ENCODE data around the gene C5orf46.
"Not testable (repeated sequence)": the region's sequence is repeated elsewhere in the genome, so short reads cannot be mapped to it uniquely, and the experiment has no call there.

The C5orf46 gene

DNA sequence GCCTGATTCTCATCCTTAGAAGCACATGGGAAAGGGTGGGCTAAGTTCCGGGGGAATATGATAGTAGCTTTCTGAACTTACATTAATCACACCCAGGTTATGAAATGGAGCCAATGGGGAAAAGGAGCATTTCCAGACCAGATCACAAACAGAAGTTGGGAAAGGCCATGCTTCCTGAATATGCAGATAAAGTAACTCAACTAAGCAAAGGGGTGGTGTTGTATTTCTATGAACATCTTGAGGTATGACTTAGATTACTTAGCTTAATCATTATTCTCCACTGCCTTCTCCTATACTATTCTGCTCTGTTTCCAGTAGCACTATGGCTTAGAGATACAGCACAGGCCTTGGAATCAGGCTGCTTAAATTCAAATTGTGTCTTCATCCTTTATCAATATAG lies 10.5 kb downstream of the C5orf46 start:
- DNase-seq (ENCODE audit: low spot score), result no peak

DNA sequence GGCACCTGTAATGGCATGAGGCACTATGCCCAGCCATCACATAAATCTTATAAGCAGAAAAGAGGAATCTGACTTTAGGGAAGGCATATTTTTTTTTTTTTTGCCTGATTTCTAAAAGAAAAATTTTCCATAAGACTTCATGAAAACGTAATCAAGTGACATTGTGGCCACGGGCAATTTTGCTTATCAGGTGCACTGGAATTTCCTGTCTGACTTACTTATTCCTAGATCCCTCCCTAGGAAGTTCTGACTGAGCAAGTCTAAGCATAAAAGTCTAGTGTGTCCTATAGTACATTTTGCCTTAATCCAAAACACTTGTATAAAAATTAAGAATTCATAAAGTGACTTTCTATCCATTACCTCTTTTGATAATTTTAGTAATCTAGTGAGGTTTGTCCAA lies 12.5 kb downstream of the C5orf46 start:
- DNase-seq (ENCODE audit: low spot score), result no peak

DNA sequence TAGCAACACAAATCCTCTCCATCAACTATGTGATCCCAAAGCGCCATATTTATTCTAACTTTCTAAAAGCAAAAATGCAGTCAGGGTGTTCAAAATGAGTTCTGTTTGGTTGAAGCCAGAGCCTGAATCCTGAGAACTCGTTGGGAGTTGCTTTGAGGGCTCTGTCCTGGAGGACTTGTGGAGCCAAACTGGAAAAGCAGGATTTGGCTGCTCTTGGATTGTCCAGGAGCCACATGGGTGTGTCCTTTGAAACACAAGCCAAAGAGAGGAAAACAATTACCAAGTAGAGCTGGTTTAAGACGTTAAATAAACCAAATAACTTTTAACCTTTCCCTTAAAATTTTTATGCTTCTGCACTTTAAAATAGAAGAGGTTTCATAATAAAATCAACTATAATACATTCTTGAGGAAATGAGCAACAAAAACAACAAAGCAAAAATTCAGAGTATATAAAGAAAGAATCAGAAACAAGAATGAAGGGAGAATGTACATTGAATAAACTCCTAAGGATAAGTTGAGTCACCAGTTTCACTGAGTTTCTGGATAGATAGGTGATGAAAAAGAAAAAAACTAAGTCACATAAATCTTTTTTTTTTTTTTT lies 13.5 kb downstream of the C5orf46 start:
- no peak for DNase-seq (ENCODE audit: low spot score)

DNA sequence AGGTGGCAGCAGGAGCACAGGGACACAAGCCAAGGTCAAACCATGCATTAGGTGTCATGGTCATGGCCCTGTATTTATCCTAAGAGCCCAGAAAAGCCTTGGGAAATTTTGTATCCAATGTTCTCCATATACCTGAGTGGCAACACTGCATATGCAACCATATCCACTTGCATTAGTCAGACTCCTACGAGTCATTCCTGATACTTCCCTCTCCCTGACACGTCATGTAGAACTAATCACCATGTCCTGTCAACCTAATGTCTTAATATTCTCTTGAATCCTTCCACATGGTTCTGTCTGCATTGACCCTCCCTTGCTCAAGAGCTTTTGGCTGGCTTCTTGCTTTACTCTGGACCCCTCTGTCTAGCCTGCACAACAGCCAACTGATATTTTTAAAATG lies 18.4 kb downstream of the C5orf46 start:
- no peak for DNase-seq (ENCODE audit: low spot score)

DNA sequence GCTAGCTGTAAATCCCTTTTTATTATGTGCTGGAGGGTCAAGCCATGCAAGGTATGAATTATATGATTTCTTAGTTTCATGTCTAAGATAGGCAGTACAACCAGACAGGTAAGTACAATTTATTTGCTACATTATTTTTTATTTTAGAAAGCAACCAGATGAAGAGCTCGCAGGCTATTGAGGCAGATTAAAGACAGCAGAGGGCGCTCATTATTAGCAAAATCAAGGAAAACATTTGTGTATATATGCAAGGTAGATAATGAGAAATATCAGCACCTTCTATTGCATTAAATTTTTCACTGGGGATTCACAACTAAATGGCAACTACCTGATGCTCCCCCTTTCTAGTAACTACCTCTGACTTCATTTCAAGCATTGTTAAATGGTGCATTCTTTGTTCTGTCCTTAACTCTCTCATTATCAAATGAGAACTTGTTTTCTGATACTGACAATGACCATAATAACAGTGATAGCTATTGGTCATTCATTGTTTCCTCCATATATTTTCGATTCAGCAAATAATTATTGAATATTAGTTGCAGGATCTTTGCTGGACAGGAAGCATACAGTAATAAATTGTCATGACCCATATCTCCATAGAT lies 19.2 kb downstream of the C5orf46 start:
- DNase-seq (ENCODE audit: low spot score), result peak; percentile 4

DNA sequence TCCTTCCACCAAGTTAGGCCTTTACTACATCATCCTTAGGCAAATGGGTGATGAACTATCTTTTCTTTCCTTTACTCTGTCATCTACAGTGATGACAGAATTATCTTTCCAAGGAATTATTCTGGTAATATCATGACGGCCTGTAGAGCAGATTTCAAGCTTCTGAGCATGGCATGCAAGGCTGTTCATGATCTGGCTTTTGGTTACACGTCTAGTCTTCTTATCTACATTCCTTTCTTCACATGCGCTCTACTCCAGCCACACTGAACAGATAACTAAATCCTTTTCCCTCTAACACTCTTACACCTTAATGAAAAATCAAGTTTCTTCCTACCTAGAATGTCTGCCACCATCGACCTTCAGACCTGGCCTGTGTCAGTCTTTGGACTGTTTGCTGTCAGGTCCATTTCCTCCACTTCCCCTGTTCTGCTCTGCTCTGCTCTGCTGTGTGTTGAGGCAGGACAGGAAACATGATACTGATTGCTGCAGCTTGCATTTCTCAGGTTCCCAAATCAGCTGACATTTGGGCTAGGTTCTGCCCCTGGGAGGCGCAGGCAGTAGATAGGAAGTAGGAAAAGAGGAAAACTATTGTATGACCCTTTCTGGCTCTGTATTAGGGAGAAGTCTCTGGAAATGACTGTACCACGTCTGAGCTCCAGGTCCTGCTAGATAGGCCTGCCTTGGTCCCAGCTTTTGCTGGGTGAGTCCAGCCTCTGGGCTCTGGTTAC lies 23.6 kb downstream of the C5orf46 start:
- DNase-seq (ENCODE audit: low spot score), result peak; percentile 28

DNA sequence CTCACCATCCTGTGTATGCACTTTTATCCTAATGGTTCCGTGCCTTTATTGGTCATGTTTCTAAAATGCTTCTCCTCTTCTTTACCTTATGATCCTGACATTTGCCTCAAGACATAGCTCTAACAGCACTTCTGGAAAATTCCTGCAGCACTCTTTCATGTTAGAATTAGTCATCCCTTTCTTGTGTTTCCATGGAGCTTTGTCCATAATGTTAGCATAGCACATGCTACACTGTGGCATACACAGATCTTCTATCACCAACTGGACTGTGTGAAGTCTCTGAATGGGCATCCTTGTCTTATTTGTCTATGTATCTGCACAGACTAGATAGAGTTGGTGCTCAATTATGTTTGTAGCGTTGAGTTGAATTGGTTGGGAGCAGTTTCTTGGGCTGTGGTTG lies 25.9 kb downstream of the C5orf46 start:
- no peak for DNase-seq (ENCODE audit: low spot score)

DNA sequence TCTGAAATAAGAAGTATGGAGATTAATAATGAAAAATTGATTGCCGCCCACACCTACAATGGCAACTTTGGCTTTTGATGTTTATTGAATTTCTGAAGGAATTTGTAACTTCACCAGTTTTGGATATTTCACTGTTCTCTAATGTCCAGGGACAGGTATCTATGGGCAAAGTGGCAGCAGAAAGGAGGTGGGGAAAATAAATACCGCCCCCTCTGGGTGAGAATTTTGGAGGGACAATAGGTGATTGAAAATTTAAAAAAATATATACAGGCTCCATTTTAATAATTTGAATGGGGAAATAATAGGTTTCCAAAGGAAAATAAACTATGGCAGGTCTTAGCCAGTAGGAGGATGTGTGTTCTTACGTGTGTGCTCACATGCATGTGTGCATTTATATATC lies 26.6 kb downstream of the C5orf46 start:
- DNase-seq (ENCODE audit: low spot score), result no peak

DNA sequence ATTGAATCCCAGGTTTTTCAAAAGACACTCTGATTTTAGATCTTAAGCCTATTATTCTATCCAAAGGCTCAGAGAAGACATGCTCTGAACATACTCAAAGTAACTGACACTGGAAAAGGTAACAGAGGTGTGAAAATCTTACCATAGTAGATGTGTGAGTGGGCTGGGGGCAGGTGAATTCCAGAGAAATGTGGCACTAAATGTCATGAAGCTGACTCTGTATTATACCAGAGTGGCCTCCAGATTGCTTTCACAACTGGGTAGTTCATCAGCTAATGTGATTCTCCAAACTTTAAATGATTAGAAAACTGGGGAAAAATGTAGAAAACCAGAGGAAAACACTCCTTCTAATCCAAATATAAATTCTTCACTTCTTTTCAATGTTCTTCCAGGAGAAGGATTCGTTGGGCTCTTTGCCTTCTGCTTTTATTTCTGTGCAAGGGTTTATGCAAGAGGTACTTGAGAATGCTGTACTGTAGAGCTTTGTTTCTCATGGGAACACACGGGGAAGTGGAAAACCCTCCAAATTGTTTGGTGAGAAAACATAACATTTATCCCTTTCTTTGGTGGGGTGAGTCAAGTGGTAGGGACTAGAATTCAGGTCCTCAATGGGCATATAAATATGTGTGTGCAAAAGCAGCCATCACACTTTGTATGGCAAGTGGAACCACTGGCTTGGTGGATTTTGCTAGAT lies 28.1 kb downstream of the C5orf46 start, which contains the start of gene SCGB3A2:
Gene SCGB3A2 (plus strand): TSS at position 646 of the 694 bp plus-strand sequence. CDS start 93 bp downstream, outside the sequence.
- no peak for DNase-seq (ENCODE audit: low spot score)

DNA sequence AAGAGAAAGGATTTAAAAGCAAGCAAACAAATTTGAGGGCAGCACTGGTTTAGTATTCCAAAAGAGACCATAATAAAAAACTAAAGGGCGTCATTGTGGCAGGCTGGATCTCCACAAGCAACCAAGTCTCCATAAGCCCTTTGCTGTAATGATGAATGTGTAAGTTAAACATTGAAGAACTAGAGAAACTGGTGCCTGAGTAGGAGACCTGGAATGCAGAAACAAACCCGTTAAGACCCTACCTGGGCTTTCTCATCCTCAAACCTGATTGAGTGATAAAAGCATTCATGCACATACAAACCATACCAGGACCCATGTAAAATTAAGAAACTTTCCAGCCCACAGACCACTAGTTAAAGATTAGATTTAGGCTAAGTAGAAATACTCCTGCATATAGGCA lies 29.7 kb downstream of the C5orf46 start:
- DNase-seq (ENCODE audit: low spot score), result no peak

DNA sequence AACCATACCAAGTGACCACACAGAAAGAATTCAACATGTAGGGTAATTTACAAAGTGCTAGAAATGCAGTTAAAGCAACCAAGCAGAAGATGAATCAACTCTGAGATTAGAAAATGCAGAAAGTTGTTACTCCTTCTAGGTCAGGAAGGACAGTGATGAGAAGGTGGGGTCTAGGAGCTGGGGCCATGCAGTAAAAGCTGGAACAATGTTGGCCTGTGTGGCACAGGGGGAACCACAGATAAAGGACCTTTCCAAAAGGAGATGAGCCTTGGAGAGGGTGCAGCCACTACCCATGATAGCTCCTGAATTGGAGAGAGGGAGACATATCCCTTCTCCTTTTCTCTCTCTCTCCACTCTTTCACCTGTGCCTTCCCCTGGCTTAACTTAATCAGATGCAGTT lies 30.2 kb downstream of the C5orf46 start:
- no peak for DNase-seq (ENCODE audit: low spot score)

DNA sequence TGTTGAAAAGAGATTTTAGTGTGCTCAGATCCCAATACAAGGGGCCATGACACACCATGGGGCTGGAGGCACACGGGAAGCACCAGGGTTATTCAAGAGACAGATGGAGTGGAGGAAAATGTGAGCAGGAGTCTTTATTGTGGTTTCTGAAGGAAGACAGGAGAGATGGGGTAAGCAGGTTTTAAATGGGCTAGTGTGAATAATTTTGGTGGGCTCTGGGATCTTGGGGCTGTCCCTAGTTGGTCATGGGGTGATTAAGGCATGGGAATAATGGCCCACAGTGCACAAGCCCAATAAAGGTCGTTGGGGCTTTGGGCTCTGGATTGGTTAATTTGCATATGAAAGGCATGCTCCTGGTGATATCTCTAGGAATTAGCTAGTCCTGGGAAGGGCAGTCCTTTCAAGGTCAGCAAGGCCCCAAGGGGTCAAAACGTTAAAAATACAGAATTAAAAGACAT lies 31.4 kb downstream of the C5orf46 start:
- no peak for DNase-seq (ENCODE audit: low spot score)

DNA sequence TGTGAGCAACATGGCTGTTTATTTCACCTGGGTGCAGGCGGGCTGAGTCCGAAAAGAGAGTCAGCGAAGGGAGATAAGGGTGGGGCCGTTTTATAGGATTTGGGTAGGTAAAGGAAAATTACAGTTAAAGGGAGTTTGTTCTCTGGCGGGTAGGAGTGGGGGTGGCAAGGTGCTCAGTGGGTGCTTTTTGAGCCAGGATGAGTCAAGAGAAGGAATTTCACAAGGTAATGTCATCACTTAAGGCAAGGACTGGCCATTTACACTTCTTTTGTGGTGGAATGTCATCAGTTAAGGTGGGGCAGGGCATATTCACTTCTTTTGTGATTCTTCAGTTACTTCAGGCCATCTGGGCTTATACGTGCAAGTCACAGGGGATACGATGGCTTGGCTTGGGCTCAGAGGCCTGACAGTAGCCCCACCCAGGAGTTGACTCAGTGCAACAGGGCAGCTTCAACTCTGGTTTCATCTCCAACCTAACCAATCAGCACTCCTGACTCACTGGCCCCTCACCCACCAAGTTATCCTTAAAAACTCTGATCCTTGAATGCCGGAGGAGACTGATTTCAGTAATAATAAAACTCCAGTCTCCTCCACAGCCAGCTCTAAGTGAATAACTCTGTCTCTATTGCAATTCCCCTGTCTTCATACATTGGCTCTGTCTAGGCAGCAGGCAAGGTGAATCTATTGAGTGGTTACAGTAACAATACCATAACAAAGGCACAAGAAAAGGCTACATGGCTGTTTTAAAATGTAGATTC lies 32.0 kb downstream of the C5orf46 start:
- DNase-seq (ENCODE audit: low spot score), result not testable (repeated sequence)

DNA sequence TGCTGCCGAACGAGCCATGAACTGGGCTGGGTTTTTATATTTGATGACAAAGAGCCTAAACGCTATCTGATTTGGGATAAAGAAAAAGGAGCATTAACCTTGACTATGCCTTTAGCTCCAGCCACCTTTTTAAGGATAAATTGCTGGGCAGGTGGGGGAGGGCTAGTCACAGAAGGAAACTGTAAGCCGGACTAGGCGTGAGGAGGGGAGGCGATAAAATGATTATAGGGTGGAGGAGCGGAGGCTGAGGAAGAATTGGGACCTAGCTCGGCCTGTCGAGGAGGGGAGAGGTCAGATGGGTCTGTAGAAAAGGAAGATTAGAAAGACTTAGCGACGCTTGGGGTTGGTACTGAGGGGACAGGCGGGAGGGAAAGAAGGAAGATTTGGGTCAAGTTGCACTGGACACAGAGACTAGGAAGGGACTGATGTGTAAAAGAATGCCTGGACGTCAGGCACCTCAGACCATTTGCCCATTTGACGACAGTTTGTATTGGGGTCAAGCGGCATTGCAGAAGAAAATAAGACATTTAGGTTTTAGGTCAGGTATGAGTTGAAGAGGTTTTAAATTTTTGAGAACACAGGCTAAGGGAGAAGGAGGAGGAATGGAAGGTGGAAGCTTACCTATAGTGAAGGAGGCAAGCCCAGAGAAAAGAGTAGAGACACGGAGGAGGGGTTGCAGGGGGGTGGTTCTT lies 33.4 kb downstream of the C5orf46 start:
- DNase-seq (ENCODE audit: low spot score), result not testable (repeated sequence)

DNA sequence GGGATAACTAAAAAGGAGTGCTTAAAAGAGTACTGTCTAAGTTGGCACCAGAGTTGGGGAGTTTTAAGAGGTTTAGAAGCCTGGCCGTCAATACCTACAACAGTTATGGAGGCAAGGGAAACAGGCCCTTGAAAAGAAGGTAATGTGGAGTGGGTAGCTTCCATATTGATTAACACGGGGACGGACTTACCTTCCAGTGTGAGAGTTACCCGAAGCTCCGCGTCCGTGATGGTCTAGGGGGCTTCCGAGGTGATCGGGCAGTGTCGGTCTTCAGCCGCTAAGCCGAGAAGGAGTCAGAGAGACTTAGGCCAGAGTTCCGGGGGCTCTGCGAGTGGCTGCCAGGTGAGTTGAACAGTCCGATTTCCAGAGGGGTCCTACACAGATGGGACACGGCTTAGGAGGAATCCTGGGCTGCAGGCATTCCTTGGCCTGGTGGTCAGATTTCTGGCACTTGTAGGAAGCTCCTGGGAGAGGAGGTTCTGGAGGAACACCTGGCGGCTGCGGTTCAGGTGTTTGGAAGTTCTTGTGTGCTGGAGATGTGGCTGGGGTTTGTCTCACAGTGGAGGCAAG lies 34.3 kb downstream of the C5orf46 start:
- DNase-seq (ENCODE audit: low spot score), result not testable (repeated sequence)

DNA sequence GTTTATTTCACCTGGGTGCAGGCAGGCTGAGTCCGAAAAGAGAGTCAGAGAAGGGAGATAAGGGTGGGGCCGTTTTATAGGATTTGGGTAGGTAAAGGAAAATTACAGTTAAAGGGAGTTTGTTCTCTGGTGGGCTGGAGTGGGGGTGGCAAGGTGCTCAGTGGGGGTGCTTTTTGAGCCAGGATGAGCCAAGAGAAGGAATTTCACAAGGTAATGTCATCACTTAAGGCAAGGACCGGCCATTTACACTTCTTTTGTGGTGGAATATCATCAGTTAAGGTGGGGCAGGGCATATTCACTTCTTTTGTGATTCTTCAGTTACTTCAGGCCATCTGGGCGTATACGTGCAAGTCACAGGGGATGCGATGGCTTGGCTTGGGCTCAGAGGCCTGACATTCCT lies 36.4 kb downstream of the C5orf46 start:
- not testable (repeated sequence) for DNase-seq (ENCODE audit: low spot score)

DNA sequence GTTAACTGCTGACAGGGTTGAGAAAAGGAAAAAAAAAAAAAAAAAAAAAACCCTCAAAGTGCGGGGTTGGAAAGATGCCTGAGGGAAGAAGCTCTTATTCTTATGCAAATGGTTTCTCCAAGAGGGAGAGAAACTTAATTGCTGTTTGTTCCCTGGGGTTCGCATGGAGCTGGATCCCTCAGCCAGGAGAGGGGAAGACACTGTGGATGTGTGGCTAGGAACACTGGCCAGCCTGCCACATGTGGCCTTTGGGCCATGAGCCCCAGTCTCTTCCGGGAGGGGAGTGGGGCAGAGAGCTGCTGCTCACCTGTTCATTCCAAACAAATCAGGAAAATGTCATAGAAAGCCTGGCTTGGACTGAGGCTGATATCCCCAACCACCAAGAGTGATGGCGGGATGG lies 37.2 kb downstream of the C5orf46 start:
- DNase-seq (ENCODE audit: low spot score), result no peak

DNA sequence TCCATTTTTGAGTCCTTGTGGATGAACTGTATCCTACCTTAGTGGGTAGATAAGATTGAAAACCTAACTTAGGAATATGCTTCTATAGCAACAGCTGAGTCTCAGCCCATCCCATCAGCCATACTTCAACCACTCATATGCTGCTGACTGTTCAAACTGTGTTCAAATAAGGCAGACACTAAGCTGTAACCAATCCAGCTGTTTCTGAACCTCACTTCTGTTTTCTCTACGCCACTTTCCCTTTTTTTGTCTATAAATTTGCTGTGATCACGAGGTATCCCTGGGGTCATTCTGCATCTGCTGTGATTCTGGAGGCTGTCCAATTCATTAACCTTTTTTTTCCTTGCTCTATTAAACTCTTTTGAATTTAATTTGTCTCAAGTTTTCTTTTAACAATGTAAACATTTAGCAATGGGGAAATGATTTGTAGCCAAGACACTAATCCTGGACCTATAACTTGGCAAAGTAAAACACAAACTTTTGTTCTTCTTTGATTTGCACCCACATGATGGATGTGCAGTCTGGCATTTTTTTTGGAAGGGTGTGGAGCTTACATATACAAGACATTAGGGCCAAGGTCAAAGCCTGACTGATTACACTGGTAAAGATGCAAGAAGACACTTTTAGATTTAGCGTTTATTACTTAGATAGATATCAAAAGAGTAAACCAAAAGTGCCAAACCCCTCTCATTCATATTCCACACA lies 42.7 kb downstream of the C5orf46 start:
- DNase-seq (ENCODE audit: low spot score), result no peak

DNA sequence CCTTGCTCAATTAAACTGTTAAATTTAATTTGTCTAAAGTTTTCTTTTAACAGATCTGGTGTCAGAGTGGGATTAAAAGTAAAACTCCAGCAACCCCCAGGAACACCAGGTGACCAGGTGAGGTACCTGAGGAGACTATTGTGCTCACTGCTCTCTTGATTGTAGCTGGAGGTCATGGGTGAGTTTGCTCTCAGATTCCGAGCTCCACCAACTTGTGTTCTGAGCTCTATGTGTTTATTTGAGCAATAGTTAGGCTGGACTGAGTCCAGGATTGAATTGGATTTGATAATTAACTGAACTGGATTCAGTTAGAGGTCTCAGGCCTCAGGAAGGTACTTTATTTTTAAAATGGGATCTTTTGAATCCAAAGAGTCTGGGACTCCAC lies 45.7 kb downstream of the C5orf46 start:
- DNase-seq (ENCODE audit: low spot score), result no peak
